Motor neuron (in vitro differentiated cells): ENCODE data around the gene CHAD. TPM values are rescaled to one million over a fixed set of nuclear protein-coding genes. Genes with fewer than 3 reads are reported as not detected.
"Not testable (repeated sequence)": the region's sequence is repeated elsewhere in the genome, so short reads cannot be mapped to it uniquely, and the experiment has no call there.

ENCODE experiments used
- ATAC-seq, 8 experiments: fragments of 200-7000 bp; cut with Tn5 transposase; replicated peaks in 6 of 8; 2 replicates each; pipeline ENCODE4 v1.8.0; 2021; ENCODE audit warnings: mild to moderate bottlenecking in 8 of 8, moderate library complexity in 8 of 8
- H3K27ac ChIP-seq, 2 donors: fragments of 250-450 bp; sonication (Bioruptor Pico); 2 replicates each; pipeline ENCODE4 v1.9.0; 2021; ENCODE audit warnings: antibody characterized with exemption in 2 of 2, mild to moderate bottlenecking in 2 of 2, moderate library complexity in 1 of 2
- H3K4me1 ChIP-seq, 2 donors: fragments of 250-450 bp; sonication (Bioruptor Pico); replicated peaks in 1 of 2; 2 replicates each; pipeline ENCODE4 v1.6.1; 2021; ENCODE audit warnings: antibody characterized with exemption in 2 of 2, mild to moderate bottlenecking in 2 of 2, moderate library complexity in 1 of 2
- H3K4me3 ChIP-seq, 5 donors: fragments of 250-450 bp; sonication (Bioruptor Pico); 2 replicates each; pipeline ENCODE4 v1.9.0; 2021; ENCODE audit warnings: antibody characterized with exemption in 5 of 5, mild to moderate bottlenecking in 5 of 5, moderate library complexity in 4 of 5
- WGBS, 10 experiments: fragments of 450-650 bp; shearing (Covaris generic); methylation state at CpG; one replicate each; pipeline ENCODE4 v1.0.0; 2022; 5-methylcytosine and 5-hydroxymethylcytosine counted together
- in situ Hi-C, 9 experiments: fragments of 400-800 bp; cut with MboI; loops; one replicate each; pipeline ENCODE4 v1.15.0; 2021; ENCODE audit warnings: low sequenced_read_pairs in 9 of 9, low pct_unique_long_range_greater_than_20kb in 2 of 9; ENCODE audit not compliant: unreplicated experiment in 9 of 9
- total RNA-seq, 8 experiments: library from RNA; unstranded; fragments of 300-600 nt; gene quantifications; 2 replicates each; pipeline versions ENCODE4 v1.2.3 to v1.2.4, GENCODE V29; 2022

CHAD gene
- total RNA-seq, 8 experiments from 2014 or later = 0.11 to 3.0 (median 0.66) TPM

GRCh38 chr17:50439008-50439407 is 29.7 kb downstream of the CHAD start:
- no peak for ATAC-seq
- Histone ChIP-seq H3K4me3 (no peak overlapping the region), H3K4me1 (peaks cover 4 to 5% of the 10 kb centered on the region in 2 donors), H3K27ac (no peak overlapping the region)
- in situ Hi-C loops = no loop called here
- WGBS, 10 experiments = 58 to 100% (median 85%) methylated on average over 1 to 4 of the region's 4 CpGs; no CpG with 5 or more reads in 4 of the 10 experiments

- H3K4me3 ChIP-seq = no peak overlapping the region
- H3K27ac ChIP-seq = no peak overlapping the region
- in situ Hi-C loops = no loop called here
- no peak for ATAC-seq
- H3K4me1 ChIP-seq = no peaks in the 10 kb centered on the region
- 90 to 100% (median 100%) methylated on average over 1 to 4 of the region's 4 CpGs for WGBS, 10 experiments
These were observed 31.3 kb downstream of the CHAD start for GRCh38 chr17:50437409-50437808.

GRCh38 chr17:50432125-50432762 is 36.4 kb downstream of the CHAD start:
- in situ Hi-C loops = no loop called here
- no peak for ATAC-seq
- H3K4me1 ChIP-seq = peaks cover 0 to 2% of the 10 kb centered on the region in 2 donors
- no peak overlapping the region for H3K27ac ChIP-seq
- no peak overlapping the region for H3K4me3 ChIP-seq
- 55 to 100% (median 80%) methylated on average over 1 to 4 of the region's 4 CpGs; no CpG with 5 or more reads in 2 of the 10 experiments for WGBS, 10 experiments

GRCh38 chr17:50430821-50431618 is 37.7 kb downstream of the CHAD start:
- in situ Hi-C loops = no loop called here
- Histone ChIP-seq H3K4me3 (no peak overlapping the region), H3K4me1 (peaks cover 6 to 13% of the 10 kb centered on the region in 2 donors), H3K27ac (no peak overlapping the region)
- WGBS, 10 experiments = 33 to 95% (median 68%) methylated on average over 1 to 4 of the region's 4 CpGs; no CpG with 5 or more reads in 2 of the 10 experiments
- ATAC-seq = peak in 2 of 8 experiments; percentile 18 to 24

GRCh38 chr17:50429793-50430192 is 38.9 kb downstream of the CHAD start:
- no peak overlapping the region for H3K4me3 ChIP-seq
- in situ Hi-C loops = no loop called here
- no peak for ATAC-seq
- peaks cover 12 to 19% of the 10 kb centered on the region in 2 donors for H3K4me1 ChIP-seq
- 80 to 88% (median 82%) methylated on average over 1 to 4 of the region's 4 CpGs; no CpG with 5 or more reads in 7 of the 10 experiments for WGBS, 10 experiments
- no peak overlapping the region for H3K27ac ChIP-seq

- H3K4me3 ChIP-seq = no peak overlapping the region
- H3K4me1 ChIP-seq = peaks cover 18 to 23% of the 10 kb centered on the region in 2 donors
- WGBS, 10 experiments = 14 to 78% (median 75%) methylated on average over 1 to 5 of the region's 7 CpGs; no CpG with 5 or more reads in 4 of the 10 experiments
- no peak overlapping the region for H3K27ac ChIP-seq
- peak in 2 of 8 experiments; percentile 46 to 50 for ATAC-seq
- in situ Hi-C loops = no loop called here
These were observed 39.8 kb downstream of the CHAD start for GRCh38 chr17:50428831-50429424.

- in situ Hi-C loops, H3K4me3 ChIP-seq, ATAC-seq, H3K27ac ChIP-seq: not testable (repeated sequence)
- H3K4me1 ChIP-seq = peaks cover 23 to 27% of the 10 kb centered on the region in 2 donors
- WGBS, 10 experiments = 0 to 100% (median 93%) methylated on average over 1 to 5 of the region's 6 CpGs; no CpG with 5 or more reads in 1 of the 10 experiments
These were observed 40.6 kb downstream of the CHAD start for GRCh38 chr17:50428126-50428525.

GRCh38 chr17:50426814-50427787 is 41.6 kb downstream of the CHAD start:
- Histone ChIP-seq H3K27ac (peak overlapping the region in 1 of 2 donors; percentile 8), H3K4me3 (peak overlapping the region in 4 of 5 donors; percentile 21 to 43 (median 34)), H3K4me1 (peaks cover 23 to 27% of the 10 kb centered on the region in 2 donors)
- in situ Hi-C loops = no loop called here
- WGBS, 10 experiments = 0 to 83% (median 20%) methylated on average over 1 to 3 of the region's 4 CpGs; no CpG with 5 or more reads in 3 of the 10 experiments
- peak; percentile 20 to 65 (median 44) for ATAC-seq

- ATAC-seq = peak in 1 of 8 experiments; percentile 17
- Histone ChIP-seq H3K4me1 (peaks cover 23 to 27% of the 10 kb centered on the region in 2 donors), H3K27ac (peak overlapping the region in 1 of 2 donors; percentile 8), H3K4me3 (peak overlapping the region in 4 of 5 donors; percentile 21 to 43 (median 34))
- in situ Hi-C loops = no loop called here
- WGBS, 10 experiments = 0% methylated on average over 1 of the region's 7 CpGs; no CpG with 5 or more reads in 9 of the 10 experiments
These were observed 42.3 kb downstream of the CHAD start for GRCh38 chr17:50426472-50426782.

GRCh38 chr17:50425682-50426471 is 42.8 kb downstream of the CHAD start, which contains the start of gene ACSF2:
ACSF2 (plus strand) TSS chr17:50426218; CDS start chr17:50426262, 44 bp downstream.
- Histone ChIP-seq H3K4me3 (peak within 1 kb of the TSS; percentile 7 to 43 (median 32)), H3K27ac (peak within 1 kb of the TSS in 1 of 2 donors; percentile 29), H3K4me1 (peaks cover 23 to 27% of the 10 kb centered on the region in 2 donors)
- in situ Hi-C loops = no loop called here
- peak; percentile 62 to 90 (median 67) for ATAC-seq
- WGBS, 10 experiments = 0 to 20% (median 3%) methylated on average over 1 to 11 of the region's 70 CpGs; no CpG with 5 or more reads in 6 of the 10 experiments

- WGBS, 10 experiments = 90 to 100% (median 100%) methylated on average over 1 to 4 of the region's 8 CpGs; no CpG with 5 or more reads in 3 of the 10 experiments
- in situ Hi-C loops = no loop called here
- H3K4me1 ChIP-seq = peaks cover 23 to 27% of the 10 kb centered on the region in 2 donors
- H3K4me3 ChIP-seq = peak overlapping the region in 3 of 5 donors; percentile 32 to 43 (median 36)
- peak in 1 of 8 experiments; percentile 8 for ATAC-seq
- peak overlapping the region in 1 of 2 donors; percentile 29 for H3K27ac ChIP-seq
These were observed 43.5 kb downstream of the CHAD start for GRCh38 chr17:50424996-50425681.
